ACC112 (cell line): ENCODE measurements around the gene AMDHD2.
"Not testable (repeated sequence)": the region's sequence is repeated elsewhere in the genome, so short reads cannot be mapped to it uniquely, and the experiment has no call there.

ENCODE experiments used
- H2AFZ ChIP-seq: fragments of 200-600 bp; sonication (generic); one replicate; pipeline ENCODE4 v1.6.0; 2017; ENCODE audit warnings: antibody characterized with exemption, low read length; ENCODE audit not compliant: unreplicated experiment
- H3K27ac ChIP-seq: fragments of 200-600 bp; sonication (generic); 2 replicates; pipeline ENCODE4 v1.5.1; 2014; ENCODE audit warnings: low read depth, mild to moderate bottlenecking, antibody characterized with exemption, low read length, moderate library complexity
- H3K27me3 ChIP-seq: fragments of 200-600 bp; sonication (generic); 2 replicates; pipeline ENCODE4 v1.6.1; 2014; ENCODE audit warnings: mild to moderate bottlenecking, antibody characterized with exemption, low read length, moderate library complexity, mixed read lengths; ENCODE audit not compliant: insufficient read depth
- H3K36me3 ChIP-seq: fragments of 200-600 bp; sonication (generic); 2 replicates; pipeline ENCODE4 v1.6.1; 2016; ENCODE audit warnings: mild to moderate bottlenecking, antibody characterized with exemption, low read length, moderate library complexity, mixed read lengths; ENCODE audit not compliant: insufficient read depth
- H3K4me1 ChIP-seq: fragments of 200-600 bp; sonication (generic); one replicate; pipeline ENCODE4 v1.6.1; 2016; ENCODE audit warnings: low read length, mixed read lengths; ENCODE audit not compliant: insufficient read depth, unreplicated experiment, control insufficient read depth
- H3K4me3 ChIP-seq: fragments of 200-600 bp; sonication (generic); 2 replicates; pipeline ENCODE4 v1.5.1; 2014; ENCODE audit warnings: mild to moderate bottlenecking, low read depth, low read length
- H3K79me2 ChIP-seq: fragments of 200-600 bp; sonication (generic); one replicate; pipeline ENCODE4 v1.6.0; 2016; ENCODE audit warnings: low read length; ENCODE audit not compliant: control insufficient read depth, unreplicated experiment, insufficient read depth

Gene AMDHD2

GRCh38 chr16:2568573-2568972 lies 48.4 kb downstream of the AMDHD2 start:
- not testable (repeated sequence) for H3K79me2 ChIP-seq, H3K4me1 ChIP-seq, H3K4me3 ChIP-seq, H3K27ac ChIP-seq, H3K27me3 ChIP-seq, H2AFZ ChIP-seq, H3K36me3 ChIP-seq

GRCh38 chr16:2572704-2573103 lies 52.5 kb downstream of the AMDHD2 start:
- not testable (repeated sequence) for H3K27ac ChIP-seq

GRCh38 chr16:2575839-2576238 lies 55.7 kb downstream of the AMDHD2 start:
- not testable (repeated sequence) for H3K4me3 ChIP-seq, H3K27ac ChIP-seq, H3K4me1 ChIP-seq, H3K36me3 ChIP-seq, H2AFZ ChIP-seq, H3K27me3 ChIP-seq, H3K79me2 ChIP-seq

More at GRCh38 chr16:2572704-2573103, 52.5 kb downstream of the AMDHD2 start:
- H3K27me3 ChIP-seq, H3K36me3 ChIP-seq, H3K4me3 ChIP-seq, H3K79me2 ChIP-seq, H3K4me1 ChIP-seq, H2AFZ ChIP-seq: not testable (repeated sequence)

DNA sequence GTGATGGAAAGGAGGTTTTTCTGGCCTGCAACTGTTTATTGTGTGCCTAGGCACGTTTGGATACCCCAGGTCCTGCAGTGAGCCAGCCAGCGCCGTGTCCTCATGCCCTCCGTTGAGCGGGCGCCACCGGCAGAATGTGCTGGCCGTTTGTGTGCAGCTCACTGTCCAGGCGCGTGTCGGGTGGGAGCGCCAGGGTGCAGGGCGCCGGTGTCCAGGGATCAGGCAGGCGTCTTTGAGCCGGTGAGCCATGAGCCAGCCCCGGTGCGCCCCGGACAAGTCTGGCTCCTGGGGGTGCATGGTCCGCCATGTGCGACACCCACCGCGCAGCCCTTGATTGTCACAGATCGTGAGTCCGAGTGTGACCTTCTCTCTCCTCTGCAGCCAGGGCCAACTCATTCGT lies 56.9 kb downstream of the AMDHD2 start:
- H3K27me3 ChIP-seq, H3K4me1 ChIP-seq, H3K4me3 ChIP-seq, H2AFZ ChIP-seq, H3K79me2 ChIP-seq, H3K36me3 ChIP-seq, H3K27ac ChIP-seq: not testable (repeated sequence)

DNA sequence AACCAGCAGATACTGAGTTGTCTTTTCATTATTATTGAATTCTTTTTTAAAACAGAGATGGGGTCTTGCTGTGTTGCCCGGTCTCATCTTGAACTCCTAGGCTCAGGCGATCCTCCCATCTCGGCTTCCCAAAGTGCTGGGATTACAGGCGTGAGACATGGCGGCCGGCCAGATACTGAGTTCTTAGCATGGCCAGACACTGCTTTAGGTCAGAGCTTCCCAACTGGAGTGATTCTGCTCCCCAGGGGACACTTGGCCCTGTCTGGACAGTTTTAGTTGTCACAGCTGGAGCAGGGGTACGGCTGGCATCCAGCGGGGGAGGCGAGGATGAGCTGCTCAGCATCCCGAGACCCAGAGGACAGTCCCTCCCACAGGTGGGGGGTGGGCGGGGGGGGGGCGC lies 58.7 kb downstream of the AMDHD2 start:
- not testable (repeated sequence) for H2AFZ ChIP-seq, H3K36me3 ChIP-seq, H3K79me2 ChIP-seq, H3K27me3 ChIP-seq, H3K4me1 ChIP-seq, H3K4me3 ChIP-seq, H3K27ac ChIP-seq

DNA sequence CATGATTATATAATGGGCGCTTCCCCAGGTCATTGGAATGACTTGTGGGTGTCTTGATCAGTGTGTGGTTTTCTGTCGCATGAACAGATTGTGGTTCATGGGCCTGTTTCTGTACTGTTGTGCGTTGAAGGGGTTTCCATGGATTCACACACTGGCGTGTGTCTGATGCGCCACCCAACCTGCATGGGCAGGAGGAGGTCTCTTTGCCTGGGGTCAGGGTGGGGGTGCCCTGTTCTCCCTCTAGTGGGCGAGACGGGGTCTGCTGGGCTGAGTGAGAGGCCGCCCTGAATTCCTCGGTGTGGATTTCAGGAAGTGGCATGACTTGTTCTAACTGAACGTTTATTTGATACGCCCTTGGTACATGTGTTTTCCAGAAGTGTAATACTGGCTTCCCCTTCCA lies 60.0 kb downstream of the AMDHD2 start:
- H3K4me1 ChIP-seq, result not testable (repeated sequence)

DNA sequence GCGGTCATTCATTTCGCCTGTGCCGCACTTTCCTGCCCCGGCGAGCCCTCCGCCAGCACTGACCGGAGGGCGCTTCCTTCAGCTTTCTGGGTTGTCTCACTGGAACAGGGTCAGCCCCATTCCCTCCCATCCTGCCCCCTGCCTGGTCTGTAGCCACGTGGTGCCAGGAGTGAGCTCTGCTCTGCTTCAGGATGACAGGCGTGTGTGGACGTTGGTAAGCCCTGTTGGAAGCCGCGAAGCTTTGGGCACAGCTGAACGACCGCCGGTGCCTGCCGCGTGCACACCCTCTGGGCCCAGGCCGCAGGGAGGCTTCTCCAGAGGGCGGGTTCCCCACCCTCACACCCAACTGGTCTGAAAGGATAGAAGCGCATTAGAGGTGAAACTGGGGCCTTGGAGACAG lies 60.6 kb downstream of the AMDHD2 start:
- H3K79me2 ChIP-seq, H3K4me3 ChIP-seq, H2AFZ ChIP-seq, H3K27me3 ChIP-seq, H3K4me1 ChIP-seq, H3K36me3 ChIP-seq, H3K27ac ChIP-seq: not testable (repeated sequence)

More for the DNA sequence above, 60.0 kb downstream of the AMDHD2 start:
- not testable (repeated sequence) for H3K79me2 ChIP-seq, H3K27me3 ChIP-seq, H3K36me3 ChIP-seq, H3K27ac ChIP-seq, H3K4me3 ChIP-seq, H2AFZ ChIP-seq
